K562 (cell line): ENCODE measurements around the gene SFI1. TPM values are rescaled to one million over a fixed set of nuclear protein-coding genes. Genes with fewer than 3 reads are reported as not detected.

Experiments
- CBX1 ChIP-seq: sonication (generic); IDR thresholded peaks from 2 replicates; pipeline ENCODE4 v1.6.1; 2016; ENCODE audit warnings: antibody characterized with exemption, low read depth, mild to moderate bottlenecking
- FOXJ3 ChIP-seq: sonication (generic); formaldehyde crosslinking; IDR thresholded peaks from 2 replicates; pipeline ENCODE4 v1.4.0; 2020; ENCODE audit warnings: mild to moderate bottlenecking, missing genetic modification reagents
- HLTF ChIP-seq: fragments of 450-650 bp; IDR thresholded peaks from 2 replicates; pipeline ENCODE4 v1.6.1; 2016
- PCBP2 ChIP-seq: fragments of 200-400 bp; formaldehyde crosslinking; IDR thresholded peaks from 2 replicates; pipeline ENCODE4 v1.6.1; 2018; ENCODE audit warnings: low read length, low read depth, mild to moderate bottlenecking, moderate library complexity; ENCODE audit not compliant: poor library complexity, severe bottlenecking
- SIN3A ChIP-seq, 2 experiments: fragments of 150-350 bp in 1 of 2; IDR thresholded peaks; 2 replicates each; pipeline ENCODE4 v1.6.1; 2011 to 2016; ENCODE audit warnings: borderline replicate concordance in 2 of 2, low read depth in 2 of 2, low read length in 2 of 2, mild to moderate bottlenecking in 2 of 2, moderate library complexity in 2 of 2; ENCODE audit not compliant: control insufficient read depth in 1 of 2
- SMC3 ChIP-seq: conservative IDR thresholded peaks from 2 replicates; pipeline ENCODE4 v1.6.1; 2011; ENCODE audit warnings: low read depth, low read length, improper control_type of control experiment; ENCODE audit not compliant: insufficient read depth
- SREBF1 ChIP-seq: fragments of 150-350 bp; IDR thresholded peaks from 2 replicates; pipeline ENCODE4 v1.6.1; 2014; ENCODE audit warnings: antibody characterized with exemption, low read depth, low read length, borderline replicate concordance
- ZNF76 ChIP-seq: fragments of 250-450 bp; sonication (Bioruptor Pico); IDR thresholded peaks from 2 replicates; pipeline ENCODE4 v1.4.0; 2020; ENCODE audit warnings: mild to moderate bottlenecking, moderate library complexity, borderline replicate concordance
- polyA plus RNA-seq, 8 experiments: library from polyadenylated mRNA; depleted of rRNA in 4 of 8; stranded (reverse) in 5 of 8; unstranded in 3 of 8; fragments of >200 nt; fragmentation: Nextera tagmentation in 2 of 8; fragmentation: Illumina TruSeq in 1 of 8; extraction: Ambion mirVana in 2 of 8; extraction: Trizol in 1 of 8; gene quantifications; 2 replicates each; pipeline versions ENCODE4 v1.2.1 to v1.2.3, GENCODE V29; 2011 to 2014; ENCODE audit warnings: inconsistent platforms in 1 of 8, missing spikeins in 1 of 8
- total RNA-seq, 7 experiments: library from RNA; depleted of rRNA in 6 of 7; stranded (reverse); fragments of >200 nt in 6 of 7; fragmentation: Illumina TruSeq in 2 of 7; extraction: Trizol in 2 of 7; gene quantifications; 2 replicates each; pipeline versions ENCODE4 v1.2.1 to v1.2.3, GENCODE V29; 2011 to 2021; ENCODE audit warnings: low replicate concordance in 1 of 7
- TF ChIP-seq, protein P1 (sequence below): fragments of 250-450 bp; sonication (Bioruptor Pico); IDR thresholded peaks from 2 replicates; pipeline ENCODE4 v1.5.1; 2021; ENCODE audit warnings: mild to moderate bottlenecking
- TF ChIP-seq, protein P2 (sequence below), 2 experiments: fragments of 450-650 bp in 1 of 2; IDR thresholded peaks; 2 replicates each; pipeline ENCODE4 v1.6.1; 2011 to 2017; ENCODE audit warnings: low read depth in 2 of 2, antibody characterized with exemption in 1 of 2, borderline replicate concordance in 1 of 2, low read length in 1 of 2, mild to moderate bottlenecking in 1 of 2, mixed read lengths in 1 of 2; ENCODE audit not compliant: control insufficient read depth in 1 of 2
- TF ChIP-seq, protein P3 (sequence below): fragments of 450-650 bp; IDR thresholded peaks from 2 replicates; pipeline ENCODE4 v1.6.1; 2018; ENCODE audit not compliant: partially characterized antibody
- TF ChIP-seq, protein P4 (sequence below): sonication (generic); formaldehyde crosslinking; IDR thresholded peaks from 2 replicates; pipeline ENCODE4 v1.8.0; 2022; ENCODE audit warnings: mild to moderate bottlenecking, low read depth, missing genetic modification reagents
- TF ChIP-seq, protein P5 (sequence below), 3 experiments: IDR thresholded peaks in 2 of 3; conservative IDR thresholded peaks in 1 of 3; 2 replicates each; pipeline ENCODE4 v1.5.1; 2011 to 2012; ENCODE audit warnings: low read length in 3 of 3, mild to moderate bottlenecking in 3 of 3, control low read depth in 2 of 3, improper control_type of control experiment in 1 of 3, inconsistent platforms in 1 of 3, low read depth in 1 of 3, mixed read lengths in 1 of 3, moderate library complexity in 1 of 3; ENCODE audit not compliant: insufficient read depth in 2 of 3

The SFI1 gene
- total and polyA plus RNA-seq, 9 of the 15 experiments (the other 6 are each of a cell fraction or from before 2014, with no cell fraction given), result 3.0 to 25.6 (median 14.1) TPM

DNA sequence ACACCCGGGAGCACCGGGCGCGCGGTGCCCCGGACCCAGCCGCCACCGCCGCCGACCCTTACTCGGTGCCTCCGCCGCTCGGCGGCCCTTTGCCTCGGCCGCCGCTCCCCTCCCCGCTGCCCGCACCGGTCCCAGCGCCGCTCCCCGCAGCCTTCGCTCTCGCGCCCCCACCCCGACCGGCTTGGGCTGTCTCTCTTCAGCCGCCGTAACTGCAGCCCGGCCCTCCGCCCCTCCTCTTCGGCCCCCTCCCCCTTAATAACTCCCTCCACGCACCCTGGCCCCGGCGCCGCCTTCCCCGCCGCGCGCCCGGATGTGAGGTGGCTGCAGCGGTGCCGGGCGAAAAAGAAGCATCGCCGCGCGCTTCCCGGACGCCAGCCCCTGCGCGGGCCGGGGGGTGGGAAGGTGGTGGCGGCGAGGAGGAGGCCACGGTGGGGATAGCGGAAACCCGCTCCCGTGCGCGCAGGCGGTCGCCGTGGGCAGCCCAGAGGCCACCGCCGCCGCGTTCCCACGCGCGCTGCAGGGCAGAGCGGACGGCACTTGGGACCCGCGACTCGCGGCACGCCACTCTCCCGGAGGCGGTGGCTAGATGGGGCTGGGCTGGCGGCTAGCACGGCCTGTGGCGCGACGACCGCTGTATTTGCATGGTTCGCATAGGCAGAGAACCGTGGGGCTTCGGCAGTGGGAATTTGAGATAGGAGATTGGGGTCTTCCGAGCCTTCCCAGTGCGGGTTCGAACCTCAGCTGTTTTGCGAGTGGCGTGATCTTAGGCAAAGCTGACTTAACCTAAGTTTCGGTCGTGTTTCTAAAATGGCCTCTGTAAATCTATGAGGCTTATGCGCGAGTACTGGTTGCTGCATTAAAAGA lies 6.5 kb upstream of the SFI1 start, which contains the start of gene EIF4ENIF1 (continued):
- TF ChIP-seq, protein P1, sequence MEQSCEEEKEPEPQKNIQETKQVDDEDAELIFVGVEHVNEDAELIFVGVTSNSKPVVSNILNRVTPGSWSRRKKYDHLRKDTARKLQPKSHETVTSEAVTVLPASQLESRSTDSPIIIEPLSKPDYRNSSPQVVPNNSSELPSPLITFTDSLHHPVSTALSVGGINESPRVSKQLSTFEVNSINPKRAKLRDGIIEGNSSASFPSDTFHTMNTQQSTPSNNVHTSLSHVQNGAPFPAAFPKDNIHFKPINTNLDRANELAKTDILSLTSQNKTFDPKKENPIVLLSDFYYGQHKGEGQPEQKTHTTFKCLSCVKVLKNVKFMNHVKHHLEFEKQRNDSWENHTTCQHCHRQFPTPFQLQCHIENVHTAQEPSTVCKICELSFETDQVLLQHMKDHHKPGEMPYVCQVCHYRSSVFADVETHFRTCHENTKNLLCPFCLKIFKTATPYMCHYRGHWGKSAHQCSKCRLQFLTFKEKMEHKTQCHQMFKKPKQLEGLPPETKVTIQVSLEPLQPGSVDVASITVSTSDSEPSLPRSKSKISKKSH (CRISPR knock-in tag), result no peak
- TF ChIP-seq PCBP2, result no peak
- no peak for TF ChIP-seq CBX1
- no peak for TF ChIP-seq SREBF1
- TF ChIP-seq, protein P2, sequence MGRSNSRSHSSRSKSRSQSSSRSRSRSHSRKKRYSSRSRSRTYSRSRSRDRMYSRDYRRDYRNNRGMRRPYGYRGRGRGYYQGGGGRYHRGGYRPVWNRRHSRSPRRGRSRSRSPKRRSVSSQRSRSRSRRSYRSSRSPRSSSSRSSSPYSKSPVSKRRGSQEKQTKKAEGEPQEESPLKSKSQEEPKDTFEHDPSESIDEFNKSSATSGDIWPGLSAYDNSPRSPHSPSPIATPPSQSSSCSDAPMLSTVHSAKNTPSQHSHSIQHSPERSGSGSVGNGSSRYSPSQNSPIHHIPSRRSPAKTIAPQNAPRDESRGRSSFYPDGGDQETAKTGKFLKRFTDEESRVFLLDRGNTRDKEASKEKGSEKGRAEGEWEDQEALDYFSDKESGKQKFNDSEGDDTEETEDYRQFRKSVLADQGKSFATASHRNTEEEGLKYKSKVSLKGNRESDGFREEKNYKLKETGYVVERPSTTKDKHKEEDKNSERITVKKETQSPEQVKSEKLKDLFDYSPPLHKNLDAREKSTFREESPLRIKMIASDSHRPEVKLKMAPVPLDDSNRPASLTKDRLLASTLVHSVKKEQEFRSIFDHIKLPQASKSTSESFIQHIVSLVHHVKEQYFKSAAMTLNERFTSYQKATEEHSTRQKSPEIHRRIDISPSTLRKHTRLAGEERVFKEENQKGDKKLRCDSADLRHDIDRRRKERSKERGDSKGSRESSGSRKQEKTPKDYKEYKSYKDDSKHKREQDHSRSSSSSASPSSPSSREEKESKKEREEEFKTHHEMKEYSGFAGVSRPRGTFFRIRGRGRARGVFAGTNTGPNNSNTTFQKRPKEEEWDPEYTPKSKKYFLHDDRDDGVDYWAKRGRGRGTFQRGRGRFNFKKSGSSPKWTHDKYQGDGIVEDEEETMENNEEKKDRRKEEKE (IDR thresholded peaks at IDR 0.05; ENCODE audit: borderline replicate concordance in 1 of 2, control insufficient read depth in 1 of 2, low read depth in 2 of 2, low read length in 1 of 2), result no peak
- TF ChIP-seq, protein P3, sequence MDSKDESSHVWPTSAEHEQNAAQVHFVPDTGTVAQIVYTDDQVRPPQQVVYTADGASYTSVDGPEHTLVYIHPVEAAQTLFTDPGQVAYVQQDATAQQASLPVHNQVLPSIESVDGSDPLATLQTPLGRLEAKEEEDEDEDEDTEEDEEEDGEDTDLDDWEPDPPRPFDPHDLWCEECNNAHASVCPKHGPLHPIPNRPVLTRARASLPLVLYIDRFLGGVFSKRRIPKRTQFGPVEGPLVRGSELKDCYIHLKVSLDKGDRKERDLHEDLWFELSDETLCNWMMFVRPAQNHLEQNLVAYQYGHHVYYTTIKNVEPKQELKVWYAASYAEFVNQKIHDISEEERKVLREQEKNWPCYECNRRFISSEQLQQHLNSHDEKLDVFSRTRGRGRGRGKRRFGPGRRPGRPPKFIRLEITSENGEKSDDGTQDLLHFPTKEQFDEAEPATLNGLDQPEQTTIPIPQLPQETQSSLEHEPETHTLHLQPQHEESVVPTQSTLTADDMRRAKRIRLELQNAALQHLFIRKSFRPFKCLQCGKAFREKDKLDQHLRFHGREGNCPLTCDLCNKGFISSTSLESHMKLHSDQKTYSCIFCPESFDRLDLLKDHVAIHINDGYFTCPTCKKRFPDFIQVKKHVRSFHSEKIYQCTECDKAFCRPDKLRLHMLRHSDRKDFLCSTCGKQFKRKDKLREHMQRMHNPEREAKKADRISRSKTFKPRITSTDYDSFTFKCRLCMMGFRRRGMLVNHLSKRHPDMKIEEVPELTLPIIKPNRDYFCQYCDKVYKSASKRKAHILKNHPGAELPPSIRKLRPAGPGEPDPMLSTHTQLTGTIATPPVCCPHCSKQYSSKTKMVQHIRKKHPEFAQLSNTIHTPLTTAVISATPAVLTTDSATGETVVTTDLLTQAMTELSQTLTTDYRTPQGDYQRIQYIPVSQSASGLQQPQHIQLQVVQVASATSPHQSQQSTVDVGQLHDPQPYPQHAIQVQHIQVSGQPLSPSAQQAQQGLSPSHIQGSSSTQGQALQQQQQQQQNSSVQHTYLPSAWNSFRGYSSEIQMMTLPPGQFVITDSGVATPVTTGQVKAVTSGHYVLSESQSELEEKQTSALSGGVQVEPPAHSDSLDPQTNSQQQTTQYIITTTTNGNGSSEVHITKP, result no peak
- peak in 1 of 2 experiments; percentile 22; a peak in 2 of 4 replicates for TF ChIP-seq SIN3A (IDR thresholded peaks at IDR 0.05; ENCODE audit: borderline replicate concordance in 2 of 2, control insufficient read depth in 1 of 2, low read depth in 2 of 2, low read length in 2 of 2)
- TF ChIP-seq, protein P4, sequence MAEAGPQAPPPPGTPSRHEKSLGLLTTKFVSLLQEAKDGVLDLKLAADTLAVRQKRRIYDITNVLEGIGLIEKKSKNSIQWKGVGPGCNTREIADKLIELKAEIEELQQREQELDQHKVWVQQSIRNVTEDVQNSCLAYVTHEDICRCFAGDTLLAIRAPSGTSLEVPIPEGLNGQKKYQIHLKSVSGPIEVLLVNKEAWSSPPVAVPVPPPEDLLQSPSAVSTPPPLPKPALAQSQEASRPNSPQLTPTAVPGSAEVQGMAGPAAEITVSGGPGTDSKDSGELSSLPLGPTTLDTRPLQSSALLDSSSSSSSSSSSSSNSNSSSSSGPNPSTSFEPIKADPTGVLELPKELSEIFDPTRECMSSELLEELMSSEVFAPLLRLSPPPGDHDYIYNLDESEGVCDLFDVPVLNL (CRISPR knock-in tag), result no peak
- TF ChIP-seq FOXJ3 (CRISPR knock-in tag), result no peak
- TF ChIP-seq ZNF76 (CRISPR knock-in tag), result no peak
- TF ChIP-seq, protein P5, sequence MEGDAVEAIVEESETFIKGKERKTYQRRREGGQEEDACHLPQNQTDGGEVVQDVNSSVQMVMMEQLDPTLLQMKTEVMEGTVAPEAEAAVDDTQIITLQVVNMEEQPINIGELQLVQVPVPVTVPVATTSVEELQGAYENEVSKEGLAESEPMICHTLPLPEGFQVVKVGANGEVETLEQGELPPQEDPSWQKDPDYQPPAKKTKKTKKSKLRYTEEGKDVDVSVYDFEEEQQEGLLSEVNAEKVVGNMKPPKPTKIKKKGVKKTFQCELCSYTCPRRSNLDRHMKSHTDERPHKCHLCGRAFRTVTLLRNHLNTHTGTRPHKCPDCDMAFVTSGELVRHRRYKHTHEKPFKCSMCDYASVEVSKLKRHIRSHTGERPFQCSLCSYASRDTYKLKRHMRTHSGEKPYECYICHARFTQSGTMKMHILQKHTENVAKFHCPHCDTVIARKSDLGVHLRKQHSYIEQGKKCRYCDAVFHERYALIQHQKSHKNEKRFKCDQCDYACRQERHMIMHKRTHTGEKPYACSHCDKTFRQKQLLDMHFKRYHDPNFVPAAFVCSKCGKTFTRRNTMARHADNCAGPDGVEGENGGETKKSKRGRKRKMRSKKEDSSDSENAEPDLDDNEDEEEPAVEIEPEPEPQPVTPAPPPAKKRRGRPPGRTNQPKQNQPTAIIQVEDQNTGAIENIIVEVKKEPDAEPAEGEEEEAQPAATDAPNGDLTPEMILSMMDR (IDR thresholded peaks at IDR 0.05 in 2 of 3, conservative IDR thresholded peaks at IDR 0.05 in 1 of 3; ENCODE audit: insufficient read depth in 2 of 3, low read depth in 1 of 3, low read length in 3 of 3), result no peak
- TF ChIP-seq HLTF, result no peak
- no peak for TF ChIP-seq SMC3
